HepG2 (cell line): ENCODE data around the gene MBD4. TPM values are rescaled to one million over a fixed set of nuclear protein-coding genes. Genes with fewer than 3 reads are reported as not detected.

Experiments
- ARNT ChIP-seq: fragments of 450-650 bp; IDR thresholded peaks from 2 replicates; pipeline ENCODE4 v1.6.1; 2017
- CREB1 ChIP-seq, 2 experiments: fragments of 450-650 bp in 1 of 2; IDR thresholded peaks; 2 replicates each; pipeline ENCODE4 v1.6.1; 2016 to 2017; ENCODE audit warnings: control low read depth in 1 of 2, mild to moderate bottlenecking in 1 of 2, missing compliant biosample characterization in 1 of 2, missing genetic modification characterization in 1 of 2
- GATAD2A ChIP-seq: IDR thresholded peaks from 2 replicates; pipeline ENCODE4 v1.6.1; 2016
- HMG20B ChIP-seq: conservative IDR thresholded peaks from 2 replicates; pipeline ENCODE4 v1.6.1; 2016; ENCODE audit warnings: missing genetic modification reagents, missing compliant biosample characterization
- HOXD1 ChIP-seq: sonication (generic); formaldehyde crosslinking; IDR thresholded peaks from 2 replicates; pipeline ENCODE4 v1.5.0; 2020; ENCODE audit warnings: missing genetic modification reagents
- MAZ ChIP-seq, 2 experiments: sonication (generic) in 1 of 2; formaldehyde crosslinking in 1 of 2; IDR thresholded peaks; 2 replicates each; pipeline versions ENCODE4 v1.5.0 to v1.6.1; 2012 to 2020; ENCODE audit warnings: low read depth in 2 of 2, mild to moderate bottlenecking in 2 of 2, borderline replicate concordance in 1 of 2, improper control_type of control experiment in 1 of 2, low read length in 1 of 2, missing genetic modification reagents in 1 of 2, moderate library complexity in 1 of 2
- POGK ChIP-seq: sonication (generic); formaldehyde crosslinking; conservative IDR thresholded peaks from 2 replicates; pipeline ENCODE4 v1.8.0; 2022; ENCODE audit warnings: mild to moderate bottlenecking, moderate library complexity, missing genetic modification reagents
- POLR2A ChIP-seq, 2 experiments: IDR thresholded peaks; 2 replicates each; pipeline ENCODE4 v1.6.1; 2011; ENCODE audit warnings: low read depth in 2 of 2, low read length in 2 of 2, mild to moderate bottlenecking in 1 of 2, moderate library complexity in 1 of 2; ENCODE audit not compliant: insufficient read depth in 1 of 2
- PRMT3 ChIP-seq: sonication (generic); formaldehyde crosslinking; IDR thresholded peaks from 2 replicates; pipeline ENCODE4 v1.8.1; 2022; ENCODE audit warnings: low read depth, mild to moderate bottlenecking, moderate library complexity, missing genetic modification reagents, borderline replicate concordance
- SAP130 ChIP-seq: IDR thresholded peaks from 2 replicates; pipeline ENCODE4 v1.6.1; 2016; ENCODE audit warnings: low read depth
- TRIM24 ChIP-seq: sonication (generic); formaldehyde crosslinking; IDR thresholded peaks from 2 replicates; pipeline ENCODE4 v1.8.0; 2022; ENCODE audit warnings: mild to moderate bottlenecking, missing genetic modification reagents
- ZBTB44 ChIP-seq: sonication (generic); formaldehyde crosslinking; IDR thresholded peaks from 2 replicates; pipeline ENCODE4 v1.4.0; 2020; ENCODE audit warnings: missing genetic modification reagents
- ZFP36L1 ChIP-seq: sonication (generic); formaldehyde crosslinking; IDR thresholded peaks from 2 replicates; pipeline ENCODE4 v1.8.0; 2022; ENCODE audit warnings: mild to moderate bottlenecking, missing genetic modification reagents, moderate library complexity
- ZNF33A ChIP-seq: sonication (generic); formaldehyde crosslinking; IDR thresholded peaks from 2 replicates; pipeline ENCODE4 v1.5.1; 2020; ENCODE audit warnings: missing genetic modification reagents, mild to moderate bottlenecking, moderate library complexity, borderline replicate concordance
- ZNF367 ChIP-seq: sonication (generic); formaldehyde crosslinking; IDR thresholded peaks from 2 replicates; pipeline ENCODE4 v1.4.0; 2020; ENCODE audit warnings: missing genetic modification reagents, borderline replicate concordance
- ZNF569 ChIP-seq: sonication (generic); formaldehyde crosslinking; IDR thresholded peaks from 2 replicates; pipeline ENCODE4 v1.5.0; 2020; ENCODE audit warnings: mild to moderate bottlenecking, missing genetic modification reagents, moderate library complexity, borderline replicate concordance
- ZNF713 ChIP-seq: sonication (generic); formaldehyde crosslinking; IDR thresholded peaks from 2 replicates; pipeline ENCODE4 v1.4.0; 2020; ENCODE audit warnings: mild to moderate bottlenecking, missing genetic modification reagents
- ZZZ3 ChIP-seq: sonication (generic); formaldehyde crosslinking; IDR thresholded peaks from 2 replicates; pipeline ENCODE4 v1.4.0; 2020; ENCODE audit warnings: missing genetic modification reagents, mild to moderate bottlenecking, borderline replicate concordance
- polyA plus RNA-seq, 8 experiments: library from polyadenylated mRNA; depleted of rRNA in 3 of 8; stranded (reverse) in 7 of 8; unstranded in 1 of 8; fragments of >200 nt; fragmentation: Illumina TruSeq in 4 of 8; extraction: Trizol in 4 of 8; gene quantifications; 2 replicates each; pipeline versions ENCODE4 v1.2.1 to v1.2.3, GENCODE V29; 2011 to 2016; ENCODE audit warnings: low read depth in 4 of 8, missing spikeins in 1 of 8, mixed read lengths in 1 of 8; ENCODE audit not compliant: insufficient read depth in 1 of 8
- total RNA-seq, 5 experiments: library from RNA; depleted of rRNA; stranded (reverse); fragments of >200 nt; fragmentation: Illumina TruSeq; extraction: Trizol; gene quantifications; 2 replicates each; pipeline ENCODE4 v1.2.3, GENCODE V29; 2016; ENCODE audit warnings: low read depth in 1 of 5
- TF ChIP-seq, protein P1 (sequence below): IDR thresholded peaks from 2 replicates; pipeline ENCODE4 v1.6.1; 2016; ENCODE audit warnings: control low read depth
- TF ChIP-seq, protein P2 (sequence below): sonication (generic); formaldehyde crosslinking; IDR thresholded peaks from 2 replicates; pipeline ENCODE4 v1.4.0; 2020; ENCODE audit warnings: mild to moderate bottlenecking, missing genetic modification reagents, borderline replicate concordance

Gene MBD4
- total and polyA plus RNA-seq, 2 of the 13 experiments (the other 11 are each of a cell fraction or from before 2014, with no cell fraction given): 14.9 to 25.3 TPM

DNA sequence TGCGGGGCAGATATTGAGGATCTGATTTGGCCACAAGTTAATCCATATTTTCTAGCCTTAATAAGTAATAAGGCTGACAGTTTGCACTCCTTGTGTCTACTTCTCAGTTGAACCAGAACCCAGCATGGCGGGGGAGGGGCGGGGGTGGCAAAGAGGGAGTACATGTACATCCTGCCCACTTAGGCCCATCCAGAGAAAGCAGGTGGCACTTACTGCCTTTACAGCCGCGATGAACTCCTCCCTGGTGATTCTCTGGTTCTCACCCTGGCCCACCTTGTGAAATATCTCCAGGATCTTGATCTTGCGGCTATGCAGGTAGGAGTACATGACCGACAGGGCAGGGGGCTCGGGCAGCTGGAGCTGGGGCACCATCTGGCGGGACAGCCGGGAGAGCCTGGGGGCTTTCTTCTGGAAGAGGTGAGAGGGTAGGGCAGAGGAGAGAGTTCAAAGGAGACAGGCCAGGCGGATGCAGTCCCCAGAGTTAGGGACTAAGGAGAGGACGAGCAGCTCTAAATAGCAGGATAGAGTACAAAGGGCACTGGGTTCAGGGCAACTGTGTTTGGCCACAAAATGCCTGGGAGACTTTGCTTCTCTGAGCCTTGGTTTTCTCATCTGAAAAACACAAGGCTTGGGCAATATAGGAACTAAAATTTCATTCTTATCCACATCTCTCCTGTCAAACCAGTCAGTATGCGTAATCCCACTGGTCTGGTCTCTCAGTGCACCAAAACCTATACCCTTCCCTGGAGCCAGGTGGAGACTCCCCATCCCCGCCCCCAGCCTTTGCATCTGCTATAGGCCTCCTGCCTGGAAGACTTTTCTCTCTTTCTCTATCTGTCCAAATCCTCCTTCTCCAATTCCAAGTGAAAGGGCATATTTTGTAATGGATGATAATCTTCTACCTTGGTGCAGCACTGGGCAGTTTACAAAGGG, 21.4 kb downstream of the MBD4 start (continued):
- TF ChIP-seq ZFP36L1 (CRISPR knock-in tag) (no peak), PRMT3 (no peak), MAZ (IDR thresholded peaks at IDR 0.05; ENCODE audit: borderline replicate concordance, low read depth, low read length) (no peak), MAZ (CRISPR knock-in tag; IDR thresholded peaks at IDR 0.05; ENCODE audit: low read depth) (no peak), ZBTB44 (CRISPR knock-in tag) (no peak), HMG20B (CRISPR knock-in tag) (no peak), ZNF713 (CRISPR knock-in tag) (no peak), POGK (CRISPR knock-in tag) (no peak), ZNF33A (no peak), ZNF367 (CRISPR knock-in tag) (no peak), ZNF569 (CRISPR knock-in tag) (no peak), SAP130 (CRISPR knock-in tag) (peak; percentile 60; the same call in 1 of the 2 replicates), ARNT (no peak), HOXD1 (CRISPR knock-in tag) (no peak), CREB1 (IDR thresholded peaks at IDR 0.05) (no peak), CREB1 (CRISPR knock-in tag; IDR thresholded peaks at IDR 0.05) (no peak), TRIM24 (no peak), ZZZ3 (CRISPR knock-in tag) (no peak), GATAD2A (CRISPR knock-in tag) (peak; percentile 48), POLR2A (IDR thresholded peaks at IDR 0.05; ENCODE audit: insufficient read depth in 1 of 2, low read depth in 2 of 2, low read length in 2 of 2) (no peak)
- TF ChIP-seq, protein P1, sequence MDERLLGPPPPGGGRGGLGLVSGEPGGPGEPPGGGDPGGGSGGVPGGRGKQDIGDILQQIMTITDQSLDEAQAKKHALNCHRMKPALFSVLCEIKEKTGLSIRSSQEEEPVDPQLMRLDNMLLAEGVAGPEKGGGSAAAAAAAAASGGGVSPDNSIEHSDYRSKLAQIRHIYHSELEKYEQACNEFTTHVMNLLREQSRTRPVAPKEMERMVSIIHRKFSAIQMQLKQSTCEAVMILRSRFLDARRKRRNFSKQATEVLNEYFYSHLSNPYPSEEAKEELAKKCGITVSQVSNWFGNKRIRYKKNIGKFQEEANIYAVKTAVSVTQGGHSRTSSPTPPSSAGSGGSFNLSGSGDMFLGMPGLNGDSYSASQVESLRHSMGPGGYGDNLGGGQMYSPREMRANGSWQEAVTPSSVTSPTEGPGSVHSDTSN: no peak
- TF ChIP-seq, protein P2, sequence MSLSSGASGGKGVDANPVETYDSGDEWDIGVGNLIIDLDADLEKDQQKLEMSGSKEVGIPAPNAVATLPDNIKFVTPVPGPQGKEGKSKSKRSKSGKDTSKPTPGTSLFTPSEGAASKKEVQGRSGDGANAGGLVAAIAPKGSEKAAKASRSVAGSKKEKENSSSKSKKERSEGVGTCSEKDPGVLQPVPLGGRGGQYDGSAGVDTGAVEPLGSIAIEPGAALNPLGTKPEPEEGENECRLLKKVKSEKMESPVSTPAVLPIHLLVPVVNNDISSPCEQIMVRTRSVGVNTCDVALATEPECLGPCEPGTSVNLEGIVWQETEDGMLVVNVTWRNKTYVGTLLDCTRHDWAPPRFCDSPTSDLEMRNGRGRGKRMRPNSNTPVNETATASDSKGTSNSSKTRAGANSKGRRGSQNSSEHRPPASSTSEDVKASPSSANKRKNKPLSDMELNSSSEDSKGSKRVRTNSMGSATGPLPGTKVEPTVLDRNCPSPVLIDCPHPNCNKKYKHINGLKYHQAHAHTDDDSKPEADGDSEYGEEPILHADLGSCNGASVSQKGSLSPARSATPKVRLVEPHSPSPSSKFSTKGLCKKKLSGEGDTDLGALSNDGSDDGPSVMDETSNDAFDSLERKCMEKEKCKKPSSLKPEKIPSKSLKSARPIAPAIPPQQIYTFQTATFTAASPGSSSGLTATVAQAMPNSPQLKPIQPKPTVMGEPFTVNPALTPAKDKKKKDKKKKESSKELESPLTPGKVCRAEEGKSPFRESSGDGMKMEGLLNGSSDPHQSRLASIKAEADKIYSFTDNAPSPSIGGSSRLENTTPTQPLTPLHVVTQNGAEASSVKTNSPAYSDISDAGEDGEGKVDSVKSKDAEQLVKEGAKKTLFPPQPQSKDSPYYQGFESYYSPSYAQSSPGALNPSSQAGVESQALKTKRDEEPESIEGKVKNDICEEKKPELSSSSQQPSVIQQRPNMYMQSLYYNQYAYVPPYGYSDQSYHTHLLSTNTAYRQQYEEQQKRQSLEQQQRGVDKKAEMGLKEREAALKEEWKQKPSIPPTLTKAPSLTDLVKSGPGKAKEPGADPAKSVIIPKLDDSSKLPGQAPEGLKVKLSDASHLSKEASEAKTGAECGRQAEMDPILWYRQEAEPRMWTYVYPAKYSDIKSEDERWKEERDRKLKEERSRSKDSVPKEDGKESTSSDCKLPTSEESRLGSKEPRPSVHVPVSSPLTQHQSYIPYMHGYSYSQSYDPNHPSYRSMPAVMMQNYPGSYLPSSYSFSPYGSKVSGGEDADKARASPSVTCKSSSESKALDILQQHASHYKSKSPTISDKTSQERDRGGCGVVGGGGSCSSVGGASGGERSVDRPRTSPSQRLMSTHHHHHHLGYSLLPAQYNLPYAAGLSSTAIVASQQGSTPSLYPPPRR (CRISPR knock-in tag): no peak
